Activated CD4-positive, alpha-beta T cell treated with anti-CD3 and anti-CD28 coated beads for 36 hours (primary cell): ENCODE results near the gene GALR3. TPM values are rescaled to one million over a fixed set of nuclear protein-coding genes. Genes with fewer than 3 reads are reported as not detected.
A peak's percentile ranks its signal among the peaks of the same experiment; 100 is the strongest.

Experiments
- ATAC-seq: fragments of 200-7000 bp; cut with Tn5 transposase; one replicate; pipeline ENCODE4 v1.10.0; 2021; ENCODE audit warnings: mild to moderate bottlenecking, moderate library complexity
- CTCF ChIA-PET: fragments of 350-600 bp; sonication (Branson Sonifier 250); formaldehyde crosslinking; loops from one replicate; lab custom pipeline; 2021; ENCODE audit warnings: antibody characterized with exemption; lab: Charles Lee
- POLR2A ChIA-PET: fragments of 350-600 bp; sonication (Branson Sonifier 250); formaldehyde crosslinking; loops from one replicate; lab custom pipeline; 2021; ENCODE audit warnings: antibody characterized with exemption, inconsistent platforms; lab: Charles Lee
- DNase-seq: peaks from one replicate; pipeline ENCODE4 v3.0.0-alpha.2; 2020
- H3K27ac Mint-ChIP-seq: one replicate; pipeline ENCODE4 v1.8.0; 2021; ENCODE audit warnings: mixed read lengths
- H3K27me3 Mint-ChIP-seq: one replicate; pipeline ENCODE4 v1.8.0; 2021; ENCODE audit warnings: mixed read lengths
- H3K36me3 Mint-ChIP-seq: one replicate; pipeline ENCODE4 v1.8.0; 2021; ENCODE audit warnings: low read depth, mixed read lengths
- H3K4me1 Mint-ChIP-seq: one replicate; pipeline ENCODE4 v1.8.0; 2021; ENCODE audit warnings: mixed read lengths
- H3K4me3 Mint-ChIP-seq: one replicate; pipeline ENCODE4 v1.8.0; 2021; ENCODE audit warnings: mild to moderate bottlenecking, moderate library complexity, mixed read lengths
- H3K9me3 Mint-ChIP-seq: one replicate; pipeline ENCODE4 v1.8.0; 2021; ENCODE audit warnings: low read depth, mixed read lengths
- intact Hi-C, 2 experiments: fragments of 100-400 bp; cut with DNase I in 1 of 2; cut with micrococcal nuclease in 1 of 2; formaldehyde crosslinking; loops; one replicate each; pipeline versions ENCODE4 v1.14.2 to v1.15.1; 2022 to 2024; cut with DNase I, micrococcal nuclease
- total RNA-seq, 2 experiments: library from RNA; stranded (reverse); gene quantifications; one replicate each; pipeline ENCODE4 v1.2.3, GENCODE V29; 2021

The GALR3 gene
- total RNA-seq, 2 experiments from 2014 or later = 0.21 TPM; not detected in 1

DNA sequence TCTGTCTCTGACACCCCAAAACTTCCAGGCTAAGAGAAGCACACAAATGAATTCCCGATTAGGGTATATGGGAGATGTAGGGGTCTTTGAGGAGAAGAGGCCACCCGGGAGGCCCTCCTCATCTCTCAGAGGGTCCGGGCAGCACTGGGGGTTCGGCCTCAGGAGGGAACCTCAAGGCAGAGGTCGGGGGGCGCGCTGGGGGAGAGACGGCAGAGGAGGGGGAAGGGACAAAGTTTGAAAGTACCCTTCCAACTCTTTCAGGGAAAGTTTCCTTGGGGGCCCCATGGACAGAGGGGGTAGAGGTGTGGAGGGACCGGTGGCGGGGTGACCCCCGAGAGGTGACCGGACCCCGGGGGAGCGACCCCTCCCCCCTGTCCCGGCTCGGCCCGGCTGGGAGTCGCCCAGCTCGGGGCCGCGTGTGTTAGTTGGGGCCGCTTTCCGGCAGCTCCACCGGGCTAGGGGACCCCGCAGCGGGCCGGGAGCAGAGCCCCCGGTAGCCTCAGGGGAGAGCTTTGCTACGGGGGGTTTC lies 18.8 kb upstream of the GALR3 start:
- CTCF ChIA-PET = interaction anchor here (0.6 to 0.7 kb wide), 4 partner anchors 11 to 184 kb away, joined by 3 read pairs; partner anchors contain the start of gene ANKRD54
- Mint-ChIP-seq H3K27me3 (peaks cover 39% of the 10 kb centered on the region), H3K4me1 (peaks cover 42% of the 10 kb centered on the region), H3K4me3 (peak overlapping the region; percentile 43), H3K36me3 (no peaks in the 10 kb centered on the region), H3K9me3 (no peaks in the 10 kb centered on the region), H3K27ac (no peak overlapping the region)
- POLR2A ChIA-PET = no interaction called here
- intact Hi-C loops = loop anchor here in 1 of 2 experiments (5.0 to 10.0 kb wide), 2 partner anchors 560 to 593 kb away; partner anchors contain the start of gene RAC2
- ATAC-seq = no peak
- no peak for DNase-seq

DNA sequence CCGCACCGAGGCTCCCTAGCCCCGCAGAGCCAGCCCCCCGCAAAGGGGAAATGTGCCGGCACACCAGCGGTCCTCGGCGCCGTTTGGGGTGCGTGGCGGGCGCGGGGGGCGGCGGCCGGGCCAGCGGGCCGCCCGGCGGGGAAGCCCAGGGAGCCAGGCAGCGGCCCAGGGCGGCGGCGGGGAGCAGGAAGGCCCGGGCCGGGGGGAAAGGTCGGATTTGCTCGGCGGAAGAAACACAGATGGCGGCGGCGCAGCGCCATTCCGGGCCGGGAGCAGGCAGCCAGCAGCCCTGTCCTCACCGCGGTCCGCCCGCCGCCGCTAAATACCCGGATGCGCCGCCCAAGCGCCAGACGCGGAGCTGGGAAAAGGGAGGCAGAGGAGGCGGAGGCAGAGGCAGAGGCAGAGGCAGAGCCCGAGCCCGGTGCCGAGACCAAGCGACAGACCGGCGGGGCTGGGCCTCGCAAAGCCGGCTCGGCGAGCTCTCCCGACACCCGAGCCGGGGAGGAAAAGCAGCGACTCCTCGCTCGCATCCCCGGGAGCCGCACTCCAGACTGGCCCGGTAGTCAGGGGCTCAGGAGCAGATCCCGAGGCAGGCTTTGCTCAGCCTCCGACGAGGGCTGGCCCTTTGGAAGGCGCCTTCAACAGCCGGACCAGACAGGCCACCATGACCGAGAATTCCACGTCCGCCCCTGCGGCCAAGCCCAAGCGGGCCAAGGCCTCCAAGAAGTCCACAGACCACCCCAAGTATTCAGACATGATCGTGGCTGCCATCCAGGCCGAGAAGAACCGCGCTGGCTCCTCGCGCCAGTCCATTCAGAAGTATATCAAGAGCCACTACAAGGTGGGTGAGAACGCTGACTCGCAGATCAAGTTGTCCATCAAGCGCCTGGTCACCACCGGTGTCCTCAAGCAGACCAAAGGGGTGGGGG lies 18.0 kb upstream of the GALR3 start:
- Mint-ChIP-seq H3K27ac (no peak overlapping the region), H3K4me3 (peak overlapping the region; percentile 78), H3K4me1 (peaks cover 42% of the 10 kb centered on the region), H3K9me3 (no peaks in the 10 kb centered on the region), H3K36me3 (no peaks in the 10 kb centered on the region), H3K27me3 (peaks cover 41% of the 10 kb centered on the region)
- intact Hi-C loops = loop anchor here (5.0 to 10.0 kb wide), 4 partner anchors 42 to 592 kb away; partner anchors contain the start of genes EIF3L (in 1 of the 2), RAC2 (in 1 of the 2) and SH3BP1 (in 1 of the 2)
- peak; percentile 13 for ATAC-seq
- CTCF ChIA-PET = interaction anchor here (0.6 to 1.1 kb wide), 5 partner anchors 12 to 185 kb away, joined by 3 to 4 read pairs (median 3); partner anchors contain the start of gene ANKRD54
- peak; percentile 87 for DNase-seq
- POLR2A ChIA-PET = interaction anchor here (0.9 kb wide), 1 partner anchor 130 kb away, joined by 3 read pairs; the partner anchor contains the start of gene LGALS1

DNA sequence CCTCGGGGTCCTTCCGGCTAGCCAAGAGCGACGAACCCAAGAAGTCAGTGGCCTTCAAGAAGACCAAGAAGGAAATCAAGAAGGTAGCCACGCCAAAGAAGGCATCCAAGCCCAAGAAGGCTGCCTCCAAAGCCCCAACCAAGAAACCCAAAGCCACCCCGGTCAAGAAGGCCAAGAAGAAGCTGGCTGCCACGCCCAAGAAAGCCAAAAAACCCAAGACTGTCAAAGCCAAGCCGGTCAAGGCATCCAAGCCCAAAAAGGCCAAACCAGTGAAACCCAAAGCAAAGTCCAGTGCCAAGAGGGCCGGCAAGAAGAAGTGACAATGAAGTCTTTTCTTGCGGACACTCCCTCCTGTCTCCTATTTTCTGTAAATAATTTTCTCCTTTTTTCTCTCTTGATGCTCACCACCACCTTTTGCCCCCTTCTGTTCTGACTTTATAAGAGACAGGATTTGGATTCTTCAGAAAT lies 17.3 kb upstream of the GALR3 start:
- Mint-ChIP-seq H3K4me1 (peaks cover 42% of the 10 kb centered on the region), H3K4me3 (peak overlapping the region; percentile 78), H3K27me3 (peaks cover 38% of the 10 kb centered on the region), H3K36me3 (no peaks in the 10 kb centered on the region), H3K27ac (no peak overlapping the region), H3K9me3 (no peaks in the 10 kb centered on the region)
- intact Hi-C loops = loop anchor here (2.0 to 10.0 kb wide), 4 partner anchors 41 to 561 kb away; partner anchors contain the start of genes EIF3L (in 1 of the 2), RAC2 (in 1 of the 2), SH3BP1 (in 1 of the 2) and TRIOBP (in 1 of the 2)
- ATAC-seq = no peak
- ChIA-PET POLR2A (no interaction called here), CTCF (interaction anchor here (1.1 kb wide), 1 partner anchor 57 kb away, joined by 4 read pairs; no protein-coding TSS in a partner anchor)
- no peak for DNase-seq

DNA sequence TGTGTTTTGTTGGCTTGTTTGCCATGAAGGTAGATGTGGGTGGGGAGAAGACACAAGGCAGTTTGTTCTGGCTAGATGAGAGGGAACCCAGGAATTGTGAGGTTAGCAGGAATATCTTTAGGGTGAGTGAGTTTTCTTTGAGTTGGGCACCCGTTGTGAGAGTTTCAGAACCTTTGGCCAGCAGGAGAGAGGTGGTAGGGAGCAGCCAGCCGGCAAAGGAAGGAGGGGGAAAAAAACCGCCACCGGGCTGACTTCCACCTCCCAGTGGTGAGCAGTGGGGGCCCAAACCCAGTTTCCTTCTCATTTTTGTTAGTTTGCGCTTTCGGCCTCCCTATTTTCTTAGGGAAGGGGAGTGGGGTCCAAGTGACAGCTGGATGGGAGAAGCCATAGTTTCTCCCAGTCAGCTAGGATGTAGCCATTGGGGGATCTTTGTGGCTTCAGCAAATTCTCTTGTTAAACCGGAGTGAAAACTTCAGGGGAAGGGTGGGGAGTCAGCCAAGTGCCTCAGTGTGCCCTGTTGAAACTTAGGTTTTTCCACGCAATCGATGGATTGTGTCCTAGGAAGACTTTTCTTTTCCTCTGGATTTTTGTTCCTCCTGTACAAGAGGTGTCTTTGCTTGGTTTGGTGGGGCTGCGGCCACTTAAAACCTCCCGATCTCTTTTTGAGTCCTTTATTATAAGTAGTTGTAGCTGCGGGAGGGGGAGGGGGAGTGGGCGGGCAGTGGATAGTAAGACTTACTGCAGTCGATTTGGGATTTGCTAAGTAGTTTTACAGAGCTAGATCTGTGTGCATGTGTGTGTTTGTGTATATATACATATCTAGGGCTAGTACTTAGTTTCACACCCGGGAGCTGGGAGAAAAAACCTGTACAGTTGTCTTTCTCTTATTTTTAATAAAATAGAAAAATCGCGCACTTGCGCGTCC lies 16.5 kb upstream of the GALR3 start:
- ChIA-PET CTCF (interaction anchor here (0.5 to 3.4 kb wide), 4 partner anchors 11 to 173 kb away, joined by 3 to 23 read pairs (median 4); no protein-coding TSS in a partner anchor), POLR2A (interaction anchor here (0.5 to 1.6 kb wide), 2 partner anchors 148 to 460 kb away, joined by 3 to 5 read pairs; partner anchors contain the start of gene PDXP)
- peak; percentile 58 for DNase-seq
- Mint-ChIP-seq H3K4me3 (peak overlapping the region; percentile 78), H3K27ac (peak overlapping the region; percentile 9), H3K4me1 (peaks cover 42% of the 10 kb centered on the region), H3K36me3 (no peaks in the 10 kb centered on the region), H3K9me3 (no peaks in the 10 kb centered on the region), H3K27me3 (peaks cover 38% of the 10 kb centered on the region)
- intact Hi-C loops = loop anchor here (1.0 to 10.0 kb wide), 12 partner anchors 38 to 562 kb away; partner anchors contain the start of genes EIF3L (in 2 of the 2), ANKRD54 (in 1 of the 2), C22orf23 (in 1 of the 2) and GGA1 (in 1 of the 2)
- no peak for ATAC-seq

DNA sequence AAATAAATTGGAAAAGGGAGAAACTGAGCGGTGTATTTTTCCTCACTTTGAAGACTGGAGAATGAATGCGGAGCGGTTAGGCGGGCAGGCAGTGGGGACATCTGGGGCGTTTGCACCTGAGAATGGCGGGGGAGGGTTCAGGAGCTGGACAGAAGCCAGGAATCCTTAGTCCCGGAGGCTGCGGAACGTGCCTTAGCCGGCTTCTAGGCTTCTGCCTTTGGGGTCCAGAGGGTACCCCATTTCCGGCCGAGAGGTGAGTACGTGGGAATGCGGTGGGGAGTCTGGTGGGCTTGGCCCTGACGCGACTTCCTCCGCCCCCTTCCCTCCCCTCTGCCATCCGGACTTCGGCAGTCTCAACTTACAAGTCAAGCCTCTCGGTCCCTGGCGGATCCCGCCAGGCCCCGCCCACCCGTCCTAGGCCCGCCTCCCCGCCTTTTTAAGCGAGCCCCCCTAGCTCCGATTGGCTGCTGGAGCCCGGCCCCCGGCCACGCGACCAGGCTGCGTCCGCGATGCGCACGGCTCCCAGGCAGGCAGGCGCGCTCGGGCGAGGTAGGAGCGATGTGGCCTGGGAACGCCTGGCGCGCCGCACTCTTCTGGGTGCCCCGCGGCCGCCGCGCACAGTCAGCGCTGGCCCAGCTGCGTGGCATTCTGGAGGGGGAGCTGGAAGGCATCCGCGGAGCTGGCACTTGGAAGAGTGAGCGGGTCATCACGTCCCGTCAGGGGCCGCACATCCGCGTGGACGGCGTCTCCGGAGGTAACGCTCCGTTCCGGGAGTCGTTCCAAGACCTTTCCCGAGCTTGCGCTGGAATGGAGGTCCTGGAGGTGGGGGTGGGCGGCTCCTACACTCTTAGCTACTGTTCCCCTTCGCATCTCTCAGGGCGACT lies 15.5 kb upstream of the GALR3 start, which contains the start of gene GCAT:
GCAT (plus strand) TSS at position 525 of the 884 bp plus-strand sequence; CDS start at position 559, 34 bp downstream.
- intact Hi-C loops = loop anchor here (1.0 to 10.0 kb wide), 12 partner anchors 37 to 563 kb away; partner anchors contain the start of genes EIF3L (in 2 of the 2), ANKRD54 (in 1 of the 2), C22orf23 (in 1 of the 2) and GGA1 (in 1 of the 2)
- peak within 1 kb of the TSS; percentile 31 for H3K27ac Mint-ChIP-seq
- H3K9me3 Mint-ChIP-seq = no peaks in the 10 kb centered on the region
- DNase-seq = peak; percentile 97
- no peaks in the 10 kb centered on the region for H3K36me3 Mint-ChIP-seq
- H3K27me3 Mint-ChIP-seq = peaks cover 37% of the 10 kb centered on the region
- POLR2A ChIA-PET = interaction anchor here (0.5 to 1.6 kb wide), 4 partner anchors 9 to 460 kb away, joined by 3 to 5 read pairs (median 3); partner anchors contain the start of genes ANKRD54 and PDXP
- ATAC-seq = peak; percentile 97
- CTCF ChIA-PET = interaction anchor here (0.6 to 3.4 kb wide), 8 partner anchors 8 to 242 kb away, joined by 3 to 23 read pairs (median 3); partner anchors contain the start of gene MICALL1
- peak within 1 kb of the TSS; percentile 78 for H3K4me3 Mint-ChIP-seq
- peaks cover 41% of the 10 kb centered on the region for H3K4me1 Mint-ChIP-seq

DNA sequence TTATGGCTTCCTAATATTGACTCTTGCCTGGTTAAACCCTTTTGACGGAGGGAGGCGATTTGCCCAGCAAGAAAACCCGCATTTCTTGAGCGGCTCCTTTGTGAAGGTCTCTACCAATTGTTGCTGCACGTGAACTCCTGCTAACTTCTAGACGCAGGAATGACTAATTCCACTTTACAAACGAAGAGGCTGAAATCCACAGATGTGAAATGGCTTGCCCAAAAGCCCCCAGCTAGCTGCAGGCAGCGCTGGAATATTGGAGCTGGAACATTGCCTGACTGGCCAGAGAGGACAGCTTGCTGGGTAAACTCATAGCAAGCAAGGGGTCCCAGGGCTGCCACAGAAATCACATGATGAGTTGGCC lies 14.9 kb upstream of the GALR3 start:
- POLR2A ChIA-PET = interaction anchor here (0.8 to 1.6 kb wide), 2 partner anchors 8 to 150 kb away, joined by 3 to 5 read pairs; partner anchors contain the start of gene PDXP
- no peak for DNase-seq
- Mint-ChIP-seq H3K4me1 (peaks cover 35% of the 10 kb centered on the region), H3K9me3 (no peaks in the 10 kb centered on the region), H3K27me3 (peaks cover 33% of the 10 kb centered on the region), H3K4me3 (peak overlapping the region; percentile 78), H3K27ac (no peak overlapping the region), H3K36me3 (no peaks in the 10 kb centered on the region)
- ATAC-seq = no peak
- intact Hi-C loops = loop anchor here (5.0 to 10.0 kb wide), 3 partner anchors 39 to 563 kb away; partner anchors contain the start of genes EIF3L (in 1 of the 2), RAC2 (in 1 of the 2) and SH3BP1 (in 1 of the 2)
- CTCF ChIA-PET = interaction anchor here (0.6 to 3.4 kb wide), 7 partner anchors 8 to 242 kb away, joined by 3 to 23 read pairs (median 3); partner anchors contain the start of gene MICALL1

DNA sequence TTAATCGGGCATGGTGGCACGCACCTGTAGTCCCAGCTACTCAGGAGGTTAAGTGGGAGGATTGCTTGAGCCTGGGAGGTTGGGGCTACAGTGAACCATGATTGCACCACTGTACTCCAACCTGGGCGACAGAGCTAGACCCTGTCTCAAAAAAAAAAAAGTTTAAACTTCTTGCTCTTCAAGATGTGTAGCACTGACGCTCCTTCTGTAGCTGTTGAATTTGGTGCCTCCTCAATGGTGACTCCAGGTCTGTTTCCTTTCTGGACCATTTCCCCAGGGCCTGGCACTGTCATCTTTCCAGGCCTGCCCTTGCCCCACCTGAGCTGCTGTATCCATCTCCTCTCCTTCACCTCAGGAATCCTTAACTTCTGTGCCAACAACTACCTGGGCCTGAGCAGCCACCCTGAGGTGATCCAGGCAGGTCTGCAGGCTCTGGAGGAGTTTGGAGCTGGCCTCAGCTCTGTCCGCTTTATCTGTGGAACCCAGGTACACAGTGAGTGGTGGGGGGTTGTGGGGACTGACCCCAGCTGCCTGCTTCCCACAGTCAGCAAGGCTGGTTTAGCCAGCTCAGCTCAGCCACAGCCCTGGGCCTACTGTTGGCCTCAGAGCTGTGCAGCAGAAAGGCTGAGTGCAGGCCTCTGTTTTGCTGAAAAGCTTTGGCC lies 13.4 kb upstream of the GALR3 start:
- Mint-ChIP-seq H3K27ac (no peak overlapping the region), H3K4me1 (peaks cover 26% of the 10 kb centered on the region), H3K9me3 (no peaks in the 10 kb centered on the region), H3K36me3 (no peaks in the 10 kb centered on the region), H3K27me3 (peaks cover 27% of the 10 kb centered on the region), H3K4me3 (peak overlapping the region; percentile 23)
- intact Hi-C loops = loop anchor here (5.0 to 10.0 kb wide), 3 partner anchors 37 to 565 kb away; partner anchors contain the start of genes EIF3L (in 1 of the 2), RAC2 (in 1 of the 2) and SH3BP1 (in 1 of the 2)
- ATAC-seq (no peak), DNase-seq (no peak)
- ChIA-PET POLR2A (interaction anchor here (0.5 to 1.2 kb wide), 2 partner anchors 87 to 186 kb away, joined by 3 read pairs; no protein-coding TSS in a partner anchor), CTCF (interaction anchor here (0.9 to 3.4 kb wide), 3 partner anchors 8 to 35 kb away, joined by 3 to 23 read pairs (median 4); partner anchors contain the start of gene ANKRD54)

DNA sequence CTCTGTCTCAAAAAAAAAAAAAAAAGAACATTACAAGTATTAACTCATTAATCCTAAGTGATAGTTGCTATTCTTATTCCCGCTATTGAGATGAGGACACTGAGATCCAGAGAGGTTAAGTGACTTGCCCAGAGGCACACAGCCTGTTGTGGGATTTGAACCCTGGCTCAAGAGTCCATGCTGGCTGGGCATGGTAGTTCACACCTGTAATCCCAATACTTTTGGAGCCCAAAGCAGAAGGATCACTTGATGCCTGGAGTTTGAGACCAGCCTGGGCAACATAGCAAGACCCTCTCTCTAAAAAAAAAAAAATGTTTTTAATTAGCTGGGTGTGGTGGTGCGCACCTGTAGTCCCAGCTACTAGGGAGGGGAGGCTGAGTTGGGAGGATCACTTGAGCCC lies 11.3 kb upstream of the GALR3 start:
- ATAC-seq (no peak), DNase-seq (no peak)
- no peaks in the 10 kb centered on the region for H3K9me3 Mint-ChIP-seq
- intact Hi-C loops = no loop called here
- ChIA-PET POLR2A (no interaction called here), CTCF (interaction anchor here (0.7 kb wide), 1 partner anchor 51 kb away, joined by 3 read pairs; no protein-coding TSS in a partner anchor)
- no peak overlapping the region for H3K27ac Mint-ChIP-seq
- H3K4me3 Mint-ChIP-seq = no peak overlapping the region
- H3K4me1 Mint-ChIP-seq = peaks cover 12% of the 10 kb centered on the region
- peaks cover 14% of the 10 kb centered on the region for H3K27me3 Mint-ChIP-seq
- no peaks in the 10 kb centered on the region for H3K36me3 Mint-ChIP-seq
